GM12865 (cell line): ENCODE data around the gene ZRANB1.

Source experiments
- DNase-seq: peaks from one replicate; pipeline ENCODE4 v3.0.0; 2010; ENCODE audit warnings: low read depth
- H3K4me3 ChIP-seq: 2 replicates; pipeline ENCODE4 v1.5.1; 2011; ENCODE audit warnings: mild to moderate bottlenecking, low read depth, low read length, control low read depth
- CTCF ChIP-seq: IDR thresholded peaks from 2 replicates; pipeline ENCODE4 v1.5.1; 2011; ENCODE audit warnings: low read length, control low read depth, low read depth, inconsistent platforms; ENCODE audit not compliant: insufficient read depth; ENCODE audit errors: missing control alignments

Gene ZRANB1

GRCh38 chr10:124959564-124959963 lies 17.6 kb downstream of the ZRANB1 start:
- no peak overlapping the region for H3K4me3 ChIP-seq
- TF ChIP-seq CTCF: no peak
- DNase-seq: no peak

GRCh38 chr10:124961248-124961570 lies 19.3 kb downstream of the ZRANB1 start:
- no peak for TF ChIP-seq CTCF
- H3K4me3 ChIP-seq: no peak overlapping the region
- DNase-seq: no peak

GRCh38 chr10:124962421-124962820 lies 20.5 kb downstream of the ZRANB1 start:
- TF ChIP-seq CTCF: no peak
- H3K4me3 ChIP-seq: no peak overlapping the region
- no peak for DNase-seq

GRCh38 chr10:124963866-124964720 lies 22.2 kb downstream of the ZRANB1 start:
- no peak overlapping the region for H3K4me3 ChIP-seq
- no peak for DNase-seq
- no peak for TF ChIP-seq CTCF

GRCh38 chr10:124966008-124966407 lies 24.1 kb downstream of the ZRANB1 start:
- no peak for TF ChIP-seq CTCF
- DNase-seq: no peak
- H3K4me3 ChIP-seq: no peak overlapping the region

- TF ChIP-seq CTCF: no peak
- H3K4me3 ChIP-seq: no peak overlapping the region
- no peak for DNase-seq
These were observed 25.3 kb downstream of the ZRANB1 start for GRCh38 chr10:124967255-124967654.

GRCh38 chr10:124971276-124971675 lies 29.4 kb downstream of the ZRANB1 start:
- no peak for TF ChIP-seq CTCF
- peak overlapping the region; percentile 23 for H3K4me3 ChIP-seq
- peak; percentile 66 for DNase-seq
